Tibial nerve (tissue), 4 donors: ENCODE data around the gene IPO5. TPM values are rescaled to one million over a fixed set of nuclear protein-coding genes. Genes with fewer than 3 reads are reported as not detected.

Experiments
- DNase-seq, 2 donors: peaks; one replicate each; pipeline ENCODE4 v3.0.0-alpha.2; 2019; ENCODE audit warnings: low spot score in 2 of 2
- H3K27ac ChIP-seq, 4 donors: fragments of 200-600 bp; sonication (generic) in 3 of 4; one replicate each; pipeline ENCODE4 v1.5.1; 2017 to 2019; ENCODE audit warnings: mild to moderate bottlenecking in 1 of 4
- H3K27me3 ChIP-seq, 2 donors: fragments of 200-600 bp; sonication (generic) in 1 of 2; one replicate each; pipeline versions ENCODE4 v1.5.1 to v1.6.0; 2017 to 2019
- H3K36me3 ChIP-seq, 3 donors: fragments of 200-600 bp; sonication (generic); one replicate each; pipeline ENCODE4 v1.5.1; 2018 to 2019
- H3K4me1 ChIP-seq, 4 donors: fragments of 200-600 bp; sonication (generic) in 3 of 4; one replicate each; pipeline ENCODE4 v1.5.1; 2017 to 2019
- H3K4me3 ChIP-seq, 4 donors: fragments of 200-600 bp; sonication (generic) in 3 of 4; one replicate each; pipeline ENCODE4 v1.5.1; 2017 to 2019; ENCODE audit warnings: mild to moderate bottlenecking in 1 of 4, moderate library complexity in 1 of 4
- H3K9me3 ChIP-seq, 4 donors: fragments of 200-600 bp; sonication (generic) in 3 of 4; one replicate each; pipeline ENCODE4 v1.5.1; 2017 to 2019
- EP300 ChIP-seq, 2 donors: sonication (generic); formaldehyde crosslinking; IDR thresholded peaks; one replicate each; pipeline ENCODE4 v1.6.1; 2017; ENCODE audit warnings: antibody characterized with exemption in 2 of 2, mild to moderate bottlenecking in 1 of 2
- POLR2A ChIP-seq, 2 donors: fragments of 450-650 bp; IDR thresholded peaks; one replicate each; pipeline ENCODE4 v1.6.1; 2017; ENCODE audit warnings: antibody characterized with exemption in 2 of 2, mild to moderate bottlenecking in 2 of 2, moderate library complexity in 2 of 2
- WGBS, 2 donors: methylation state at CpG; one replicate each; pipeline ENCODE4 v1.1.5; 2018; 5-methylcytosine and 5-hydroxymethylcytosine counted together
- small RNA-seq: library from RNA; depleted of rRNA; stranded (forward); fragments of <200 nt; gene quantifications from one replicate; pipeline ENCODE3, GENCODE V24; 2016
- total RNA-seq, 4 donors: library from RNA; depleted of rRNA; stranded (reverse); fragments of >200 nt; gene quantifications; one replicate each; pipeline ENCODE4 v1.1.0, GENCODE V29; 2016
- TF ChIP-seq, protein P1 (sequence below), 5 experiments: fragments of 200-600 bp in 3 of 5; fragments of 450-650 bp in 2 of 5; sonication (generic) in 3 of 5; IDR thresholded peaks; one replicate each; pipeline ENCODE4 v1.5.1; 2016 to 2019; ENCODE audit warnings: antibody characterized with exemption in 5 of 5, mild to moderate bottlenecking in 3 of 5, moderate library complexity in 2 of 5

The IPO5 gene
- total RNA-seq, 4 donors from 2014 or later, result 117 to 135 (median 120) TPM

GRCh38 chr13:98071316-98071715, 117.8 kb downstream of the IPO5 start:
- DNase-seq, result no peak
- TF ChIP-seq, protein P1, sequence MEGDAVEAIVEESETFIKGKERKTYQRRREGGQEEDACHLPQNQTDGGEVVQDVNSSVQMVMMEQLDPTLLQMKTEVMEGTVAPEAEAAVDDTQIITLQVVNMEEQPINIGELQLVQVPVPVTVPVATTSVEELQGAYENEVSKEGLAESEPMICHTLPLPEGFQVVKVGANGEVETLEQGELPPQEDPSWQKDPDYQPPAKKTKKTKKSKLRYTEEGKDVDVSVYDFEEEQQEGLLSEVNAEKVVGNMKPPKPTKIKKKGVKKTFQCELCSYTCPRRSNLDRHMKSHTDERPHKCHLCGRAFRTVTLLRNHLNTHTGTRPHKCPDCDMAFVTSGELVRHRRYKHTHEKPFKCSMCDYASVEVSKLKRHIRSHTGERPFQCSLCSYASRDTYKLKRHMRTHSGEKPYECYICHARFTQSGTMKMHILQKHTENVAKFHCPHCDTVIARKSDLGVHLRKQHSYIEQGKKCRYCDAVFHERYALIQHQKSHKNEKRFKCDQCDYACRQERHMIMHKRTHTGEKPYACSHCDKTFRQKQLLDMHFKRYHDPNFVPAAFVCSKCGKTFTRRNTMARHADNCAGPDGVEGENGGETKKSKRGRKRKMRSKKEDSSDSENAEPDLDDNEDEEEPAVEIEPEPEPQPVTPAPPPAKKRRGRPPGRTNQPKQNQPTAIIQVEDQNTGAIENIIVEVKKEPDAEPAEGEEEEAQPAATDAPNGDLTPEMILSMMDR (IDR thresholded peaks at IDR 0.05), result no peak
- no peak for TF ChIP-seq EP300 (IDR thresholded peaks at IDR 0.05)
- no peak for TF ChIP-seq POLR2A (IDR thresholded peaks at IDR 0.05)
- 91 to 94% methylated on average over 1 of the region's 1 CpG for WGBS, 2 donors

GRCh38 chr13:98072476-98072875, 119.0 kb downstream of the IPO5 start:
- WGBS, 2 donors, result 81 to 88% methylated on average over 2 of the region's 2 CpGs
- H3K27me3 ChIP-seq, result no peaks in the 10 kb centered on the region
- no peaks in the 10 kb centered on the region for H3K9me3 ChIP-seq

More at GRCh38 chr13:98071316-98071715, 117.8 kb downstream of the IPO5 start:
- H3K4me3 ChIP-seq, result no peak overlapping the region
- H3K27me3 ChIP-seq, result no peaks in the 10 kb centered on the region
- H3K27ac ChIP-seq, result no peak overlapping the region
- H3K9me3 ChIP-seq, result no peaks in the 10 kb centered on the region
- H3K36me3 ChIP-seq, result no peaks in the 10 kb centered on the region
- H3K4me1 ChIP-seq, result no peaks in the 10 kb centered on the region

More at GRCh38 chr13:98072476-98072875, 119.0 kb downstream of the IPO5 start:
- H3K4me1 ChIP-seq, result no peaks in the 10 kb centered on the region
- H3K4me3 ChIP-seq, result no peak overlapping the region
- no peak overlapping the region for H3K27ac ChIP-seq
- TF ChIP-seq POLR2A (IDR thresholded peaks at IDR 0.05) (no peak), EP300 (IDR thresholded peaks at IDR 0.05) (no peak)
- TF ChIP-seq, protein P1 (IDR thresholded peaks at IDR 0.05), result no peak
- no peaks in the 10 kb centered on the region for H3K36me3 ChIP-seq
- DNase-seq, result no peak

Small RNA genes lying within 50 kb of the gene (small RNA-seq; reads per million reads assigned to genes)
- not detected for gene FTLP8

Other genes with a start within 250 kb of the IPO5 start
- gene FARP1, start 189.4 kb downstream of the IPO5 start, total RNA-seq, result 10 to 100 TPM; 21.4 to 28.5 (median 24.9) TPM
- gene RNF113B, start 223.6 kb downstream of the IPO5 start, total RNA-seq, result not detected